Thyroid gland (tissue), 4 donors: ENCODE results near the gene FOXJ3. TPM values are rescaled to one million over a fixed set of nuclear protein-coding genes. Genes with fewer than 3 reads are reported as not detected.

ENCODE experiments used
- DNase-seq, 2 donors: peaks; one replicate each; pipeline ENCODE4 v3.0.0-alpha.2; 2019
- H3K27ac ChIP-seq, 3 donors: fragments of 200-600 bp; sonication (generic); 1 replicate in 2 of 3; 2 replicates in 1 of 3; pipeline ENCODE4 v1.5.1; 2016 to 2019; ENCODE audit warnings: mild to moderate bottlenecking in 1 of 3, moderate library complexity in 1 of 3
- H3K27me3 ChIP-seq: fragments of 200-600 bp; sonication (generic); one replicate; pipeline ENCODE4 v1.5.1; 2019
- H3K36me3 ChIP-seq, 2 donors: fragments of 200-600 bp; sonication (generic); one replicate each; pipeline ENCODE4 v1.5.1; 2016 to 2019
- H3K4me1 ChIP-seq, 2 donors: fragments of 200-600 bp; sonication (generic); one replicate each; pipeline ENCODE4 v1.5.1; 2017 to 2019
- H3K4me3 ChIP-seq, 3 donors: fragments of 200-600 bp; sonication (generic); replicated peaks in 1 of 3; 1 replicate in 2 of 3; 2 replicates in 1 of 3; pipeline ENCODE4 v1.5.1; 2016; ENCODE audit warnings: mild to moderate bottlenecking in 1 of 3
- H3K9me3 ChIP-seq: fragments of 200-600 bp; sonication (generic); one replicate; pipeline ENCODE4 v1.5.1; 2017
- POLR2A ChIP-seq, 2 donors: fragments of 450-650 bp; IDR thresholded peaks; one replicate each; pipeline ENCODE4 v1.6.1; 2017; ENCODE audit warnings: antibody characterized with exemption in 2 of 2, mild to moderate bottlenecking in 2 of 2, moderate library complexity in 1 of 2
- WGBS, 2 donors: methylation state at CpG; one replicate each; pipeline ENCODE4 v1.1.5; 2017; 5-methylcytosine and 5-hydroxymethylcytosine counted together
- intact Hi-C: fragments of 100-400 bp; cut with DNase I; formaldehyde crosslinking; loops from one replicate; pipeline ENCODE4 v1.15.1; 2023
- total RNA-seq, 4 donors: library from RNA; depleted of rRNA; stranded (reverse); fragments of >200 nt; gene quantifications; one replicate each; pipeline ENCODE4 v1.2.3, GENCODE V29; 2016
- TF ChIP-seq, protein P1 (sequence below), 6 experiments: fragments of 200-600 bp in 3 of 6; fragments of 450-650 bp in 3 of 6; sonication (generic) in 3 of 6; IDR thresholded peaks; one replicate each; pipeline ENCODE4 v1.5.1; 2016 to 2019; ENCODE audit warnings: antibody characterized with exemption in 6 of 6, mild to moderate bottlenecking in 2 of 6, inconsistent platforms in 1 of 6, moderate library complexity in 1 of 6

Gene FOXJ3
- total RNA-seq, 4 donors from 2014 or later, result 55.4 to 87.5 (median 81.0) TPM

DNA sequence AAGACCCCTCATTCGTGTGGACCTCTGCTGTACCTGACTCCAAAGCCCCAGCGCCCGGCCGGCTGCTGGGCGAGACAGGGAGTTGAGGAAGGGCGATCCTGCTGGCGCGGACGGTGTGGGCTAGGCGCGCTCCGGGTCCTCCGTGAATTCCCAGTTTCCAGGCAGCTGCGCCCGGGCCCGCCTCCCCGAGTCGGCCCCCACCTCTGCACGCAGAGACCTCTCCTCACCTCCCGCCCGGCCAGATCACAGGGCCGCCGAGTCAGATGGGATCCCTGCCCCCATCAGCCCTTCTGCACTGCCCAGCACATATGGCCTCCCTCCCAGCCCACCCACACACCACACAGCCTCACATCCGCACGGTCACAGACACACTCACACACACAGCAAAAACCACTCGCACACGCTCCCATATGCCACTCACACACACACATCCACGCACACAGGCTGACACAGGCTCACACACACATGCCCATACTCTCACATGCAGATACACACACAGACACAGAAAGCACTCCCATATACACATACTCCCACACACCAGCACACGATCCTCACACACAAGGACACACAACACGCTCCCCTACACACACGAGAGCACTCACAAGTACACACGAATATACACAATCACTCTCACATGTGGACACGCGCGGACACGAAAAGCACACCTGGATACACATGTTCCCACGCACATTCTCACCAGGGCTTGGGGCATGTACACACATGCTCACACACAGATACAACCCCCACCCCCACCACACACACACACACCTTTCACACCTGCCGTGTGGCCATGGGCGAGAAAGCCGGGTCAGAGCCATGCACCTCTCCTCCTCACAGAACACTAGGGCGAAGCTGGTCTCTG, 189.0 kb downstream of the FOXJ3 start:
- no peak for DNase-seq
- no peak for TF ChIP-seq POLR2A (IDR thresholded peaks at IDR 0.05)
- TF ChIP-seq, protein P1, sequence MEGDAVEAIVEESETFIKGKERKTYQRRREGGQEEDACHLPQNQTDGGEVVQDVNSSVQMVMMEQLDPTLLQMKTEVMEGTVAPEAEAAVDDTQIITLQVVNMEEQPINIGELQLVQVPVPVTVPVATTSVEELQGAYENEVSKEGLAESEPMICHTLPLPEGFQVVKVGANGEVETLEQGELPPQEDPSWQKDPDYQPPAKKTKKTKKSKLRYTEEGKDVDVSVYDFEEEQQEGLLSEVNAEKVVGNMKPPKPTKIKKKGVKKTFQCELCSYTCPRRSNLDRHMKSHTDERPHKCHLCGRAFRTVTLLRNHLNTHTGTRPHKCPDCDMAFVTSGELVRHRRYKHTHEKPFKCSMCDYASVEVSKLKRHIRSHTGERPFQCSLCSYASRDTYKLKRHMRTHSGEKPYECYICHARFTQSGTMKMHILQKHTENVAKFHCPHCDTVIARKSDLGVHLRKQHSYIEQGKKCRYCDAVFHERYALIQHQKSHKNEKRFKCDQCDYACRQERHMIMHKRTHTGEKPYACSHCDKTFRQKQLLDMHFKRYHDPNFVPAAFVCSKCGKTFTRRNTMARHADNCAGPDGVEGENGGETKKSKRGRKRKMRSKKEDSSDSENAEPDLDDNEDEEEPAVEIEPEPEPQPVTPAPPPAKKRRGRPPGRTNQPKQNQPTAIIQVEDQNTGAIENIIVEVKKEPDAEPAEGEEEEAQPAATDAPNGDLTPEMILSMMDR (IDR thresholded peaks at IDR 0.05), result no peak
- Histone ChIP-seq H3K9me3 (no peaks in the 10 kb centered on the region), H3K27ac (no peak overlapping the region), H3K4me3 (no peak overlapping the region), H3K4me1 (peaks cover 16 to 33% of the 10 kb centered on the region in 2 donors), H3K27me3 (no peaks in the 10 kb centered on the region), H3K36me3 (no peaks in the 10 kb centered on the region)
- WGBS, 2 donors, result 69 to 83% methylated on average over 37 to 40 of the region's 41 CpGs
- intact Hi-C loops, result no loop called here

DNA sequence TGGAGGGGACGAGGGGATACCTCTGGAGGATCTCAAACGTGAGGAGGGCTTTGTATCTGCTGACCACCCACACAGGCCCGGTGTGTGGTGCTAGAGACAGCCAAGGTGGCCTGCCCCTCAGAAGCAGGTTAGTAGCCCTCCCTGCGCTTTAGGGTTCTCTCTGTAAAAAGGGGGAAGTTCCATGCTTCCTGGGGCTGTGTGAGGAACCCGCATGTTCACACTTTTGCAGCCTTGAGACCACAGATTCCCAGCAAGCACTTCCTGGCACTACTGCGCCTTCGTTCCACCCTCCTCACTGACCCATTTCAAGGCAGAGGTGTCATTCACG, 189.7 kb downstream of the FOXJ3 start:
- intact Hi-C loops, result no loop called here
- TF ChIP-seq, protein P1 (IDR thresholded peaks at IDR 0.05), result no peak
- no peak for TF ChIP-seq POLR2A (IDR thresholded peaks at IDR 0.05)
- Histone ChIP-seq H3K9me3 (no peaks in the 10 kb centered on the region), H3K27me3 (no peaks in the 10 kb centered on the region), H3K36me3 (no peaks in the 10 kb centered on the region), H3K27ac (no peak overlapping the region), H3K4me3 (no peak overlapping the region), H3K4me1 (peaks cover 16 to 33% of the 10 kb centered on the region in 2 donors)
- DNase-seq, result no peak
- WGBS, 2 donors, result 83 to 87% methylated on average over 6 to 8 of the region's 8 CpGs

DNA sequence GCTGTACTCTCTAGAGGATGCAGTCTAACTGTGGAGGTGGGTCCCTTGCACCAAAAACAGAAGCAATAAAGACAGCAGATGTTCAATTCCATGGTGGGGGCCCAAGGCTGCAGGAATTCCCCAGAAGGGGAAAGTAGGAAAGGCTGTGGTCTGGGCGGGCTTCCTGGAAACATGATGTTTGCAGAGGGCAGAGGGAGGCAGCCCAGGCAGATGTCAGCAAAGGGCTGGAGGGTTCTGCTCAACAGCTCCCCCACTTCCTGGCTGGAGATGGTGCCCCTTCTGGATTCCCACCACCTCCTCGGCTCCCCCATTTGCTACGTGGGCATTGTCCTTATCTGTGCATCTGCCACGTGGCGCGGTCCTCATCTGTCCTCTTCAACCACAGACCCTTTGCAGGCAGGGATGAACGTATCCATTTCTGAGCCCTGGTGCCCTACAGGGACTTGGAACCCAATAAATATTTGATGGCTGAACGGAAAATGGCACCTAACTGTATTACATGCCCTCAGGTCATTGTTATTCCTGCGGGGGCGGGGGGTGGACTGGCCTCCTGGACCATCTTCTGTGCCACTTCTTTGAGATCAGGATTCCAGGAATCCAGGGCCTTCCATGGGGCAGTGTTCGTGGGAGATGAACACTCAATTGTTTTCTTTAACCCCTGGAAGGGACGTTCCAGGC, 190.2 kb downstream of the FOXJ3 start:
- Histone ChIP-seq H3K27me3 (no peaks in the 10 kb centered on the region), H3K27ac (no peak overlapping the region), H3K4me3 (no peak overlapping the region), H3K36me3 (no peaks in the 10 kb centered on the region), H3K4me1 (peaks cover 16 to 33% of the 10 kb centered on the region in 2 donors), H3K9me3 (no peaks in the 10 kb centered on the region)
- intact Hi-C loops, result no loop called here
- no peak for DNase-seq
- WGBS, 2 donors, result 87 to 88% methylated on average over 12 of the region's 12 CpGs
- TF ChIP-seq POLR2A (IDR thresholded peaks at IDR 0.05), result no peak
- TF ChIP-seq, protein P1 (IDR thresholded peaks at IDR 0.05), result no peak

DNA sequence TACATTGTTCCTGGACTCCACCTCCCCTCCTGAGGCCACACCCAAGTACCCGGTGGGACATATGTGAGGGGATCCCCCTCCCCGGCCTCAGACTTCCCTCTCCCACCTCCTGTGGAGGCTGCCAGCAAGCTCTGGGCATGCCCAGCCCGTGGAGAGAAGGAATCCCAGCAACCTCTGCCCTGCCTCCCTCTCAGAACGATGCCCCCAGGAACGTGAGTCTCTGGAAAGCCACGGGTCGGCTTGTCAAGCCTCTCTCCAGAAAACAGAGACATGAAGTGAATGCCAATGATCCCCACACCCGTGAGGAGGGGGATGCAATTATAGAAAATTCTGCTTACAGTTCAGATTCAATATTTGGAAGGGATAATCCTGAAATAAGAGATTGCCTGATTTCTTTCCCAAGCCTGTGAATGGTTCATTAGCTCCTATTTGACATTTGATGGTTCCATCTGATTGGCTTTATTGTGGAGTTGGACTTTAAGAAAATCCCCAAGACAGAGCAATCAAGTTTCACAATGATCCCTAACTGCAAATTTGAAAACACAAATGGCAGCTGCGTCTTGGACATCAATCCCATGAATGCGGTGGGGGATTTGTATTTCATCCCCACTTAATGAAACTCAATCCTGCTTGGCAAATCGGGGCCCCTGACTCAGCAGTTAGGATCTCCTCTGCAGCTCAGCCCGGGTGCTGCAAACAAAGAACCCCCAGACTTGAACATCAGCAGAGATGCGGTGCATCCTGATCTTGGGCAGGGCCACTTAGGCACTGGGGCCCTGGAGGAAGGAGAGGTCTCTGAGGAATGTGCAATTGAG, 190.9 kb downstream of the FOXJ3 start:
- no peaks in the 10 kb centered on the region for H3K27me3 ChIP-seq
- H3K4me3 ChIP-seq, result no peak overlapping the region
- H3K9me3 ChIP-seq, result no peaks in the 10 kb centered on the region
- intact Hi-C loops, result no loop called here
- H3K4me1 ChIP-seq, result peaks cover 16 to 33% of the 10 kb centered on the region in 2 donors
- TF ChIP-seq, protein P1 (IDR thresholded peaks at IDR 0.05), result no peak
- TF ChIP-seq POLR2A (IDR thresholded peaks at IDR 0.05), result no peak
- DNase-seq, result no peak
- no peaks in the 10 kb centered on the region for H3K36me3 ChIP-seq
- H3K27ac ChIP-seq, result peak overlapping the region; percentile 75 to 80 (median 77)
- 48 to 50% methylated on average over 12 to 13 of the region's 13 CpGs for WGBS, 2 donors
